NCI-H446 treated with DMSO at 0.1 percent for 48 hours (cell line): ENCODE measurements around the gene SETD1B.
A peak's percentile ranks its signal among the peaks of the same experiment; 100 is the strongest.

Experiments
- DNase-seq: peaks from one replicate; lab custom pipeline; 2025; lab: John Stamatoyannopoulos, UW

SETD1B gene

GRCh38 chr12:121796855-121797751, 6.7 kb upstream of the SETD1B start:
- no peak for DNase-seq

- DNase-seq: peak; percentile 70
Measured at GRCh38 chr12:121797937-121798786, 5.6 kb upstream of the SETD1B start.

- DNase-seq: no peak
Measured at GRCh38 chr12:121798787-121799155, 5.0 kb upstream of the SETD1B start.

- DNase-seq: peak; percentile 50
Measured at GRCh38 chr12:121799156-121799841, 4.5 kb upstream of the SETD1B start.

GRCh38 chr12:121799842-121800693, 3.7 kb upstream of the SETD1B start:
- DNase-seq: peak; percentile 35

- DNase-seq: peak; percentile 46
Measured at GRCh38 chr12:121800694-121801594, 2.9 kb upstream of the SETD1B start.

- no peak for DNase-seq
Measured at GRCh38 chr12:121801595-121802484, 2.0 kb upstream of the SETD1B start.

- DNase-seq: no peak
Measured at GRCh38 chr12:121802485-121802842, 1.3 kb upstream of the SETD1B start.

GRCh38 chr12:121802843-121803698, 738 bp upstream of the SETD1B start:
- DNase-seq: peak; percentile 95

GRCh38 chr12:121804417-121805111, 755 bp downstream of the SETD1B start:
- no peak for DNase-seq

GRCh38 chr12:121805171-121806008, 1.6 kb downstream of the SETD1B start:
- DNase-seq: no peak

GRCh38 chr12:121806009-121806545, 2.3 kb downstream of the SETD1B start:
- no peak for DNase-seq

GRCh38 chr12:121806546-121807423, 3.0 kb downstream of the SETD1B start:
- DNase-seq: no peak

GRCh38 chr12:121807642-121808347, 4.0 kb downstream of the SETD1B start:
- DNase-seq: no peak

- no peak for DNase-seq
Measured at GRCh38 chr12:121808623-121809022, 4.8 kb downstream of the SETD1B start.
